BLaER1 treated with 17β-estradiol and CSF1 and Interleukin-3, amounts not matched to agents 10 nM and 100 nM (cell line): ENCODE measurements around the gene RGS5.

Source experiments
- H3K27ac ChIP-seq, 11 experiments: shearing (Covaris generic); formaldehyde crosslinking; 2 replicates each; pipeline ENCODE4 v1.8.1; 2022
- H3K27me3 ChIP-seq, 11 experiments: shearing (Covaris generic); formaldehyde crosslinking; 2 replicates each; pipeline ENCODE4 v1.8.1; 2022
- H3K36me3 ChIP-seq, 11 experiments: shearing (Covaris generic); formaldehyde crosslinking; 2 replicates each; pipeline ENCODE4 v1.8.1; 2022
- H3K4me1 ChIP-seq, 10 experiments: shearing (Covaris generic); formaldehyde crosslinking; 2 replicates each; pipeline ENCODE4 v1.8.1; 2022
- H3K4me2 ChIP-seq, 11 experiments: shearing (Covaris generic); formaldehyde crosslinking; 2 replicates each; pipeline ENCODE4 v1.8.1; 2022
- H3K4me3 ChIP-seq, 10 experiments: shearing (Covaris generic); formaldehyde crosslinking; 2 replicates each; pipeline ENCODE4 v1.8.1; 2022
- H3K9ac ChIP-seq, 11 experiments: shearing (Covaris generic); formaldehyde crosslinking; 2 replicates each; pipeline ENCODE4 v1.8.1; 2022
- H3K9me3 ChIP-seq, 11 experiments: shearing (Covaris generic); formaldehyde crosslinking; replicated peaks in 1 of 11; 2 replicates each; pipeline ENCODE4 v1.8.1; 2022
- H4K20me1 ChIP-seq, 11 experiments: shearing (Covaris generic); formaldehyde crosslinking; 2 replicates each; pipeline ENCODE4 v1.8.1; 2022
- Cebpa-rat ChIP-seq, 11 experiments: shearing (Covaris generic); IDR thresholded peaks; 2 replicates each; pipeline ENCODE4 v1.8.1; 2022

The RGS5 gene

DNA sequence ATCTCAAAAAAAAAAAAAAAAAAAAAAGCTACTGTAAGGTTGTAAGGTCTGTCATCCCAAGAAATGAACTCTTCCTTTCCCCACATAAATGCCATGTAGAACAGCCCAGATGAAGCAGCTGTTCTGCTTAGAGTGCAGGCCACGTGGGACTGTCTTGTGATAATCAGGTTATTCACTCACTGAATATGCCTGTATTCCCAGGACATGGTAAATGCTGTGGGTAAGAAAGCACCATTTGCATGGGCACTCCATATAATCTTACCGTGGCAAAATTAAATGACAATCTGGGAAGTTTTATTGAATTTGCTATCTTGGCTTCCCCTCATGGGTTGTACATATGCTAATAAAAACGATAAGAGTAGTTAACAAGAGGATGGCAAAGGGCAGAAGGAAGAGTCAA is 13.8 kb downstream of the RGS5 start:
- Histone ChIP-seq H3K9ac (no peak overlapping the region), H3K4me3 (no peak overlapping the region), H3K27me3 (no peaks in the 10 kb centered on the region), H3K4me2 (no peak overlapping the region), H3K27ac (no peak overlapping the region), H3K4me1 (no peaks in the 10 kb centered on the region), H3K9me3 (no peaks in the 10 kb centered on the region), H4K20me1 (no peaks in the 10 kb centered on the region), H3K36me3 (no peaks in the 10 kb centered on the region)
- TF ChIP-seq Cebpa-rat (IDR thresholded peaks at IDR 0.05) = no peak

DNA sequence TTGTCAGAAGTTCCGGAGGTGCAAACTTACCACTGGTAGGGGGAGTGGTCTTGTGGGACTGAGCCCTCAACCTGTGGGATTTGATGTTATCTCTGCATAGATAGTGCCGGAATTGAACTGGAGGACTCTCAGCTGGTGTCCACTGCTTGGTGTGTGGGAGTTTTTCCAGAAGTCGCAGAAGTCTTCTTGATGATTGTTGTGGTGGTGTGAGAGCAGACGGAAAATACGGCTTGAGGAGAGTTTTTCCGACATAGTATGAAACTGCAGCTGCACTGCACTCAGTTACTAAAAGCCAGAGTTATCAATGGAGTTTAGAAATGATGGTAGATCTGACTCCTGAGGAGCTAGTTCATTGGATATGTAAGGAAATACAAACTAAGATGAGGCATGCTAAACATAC is 14.9 kb downstream of the RGS5 start:
- H3K27ac ChIP-seq = no peak overlapping the region
- H3K36me3 ChIP-seq = no peaks in the 10 kb centered on the region
- no peaks in the 10 kb centered on the region for H3K9me3 ChIP-seq

DNA sequence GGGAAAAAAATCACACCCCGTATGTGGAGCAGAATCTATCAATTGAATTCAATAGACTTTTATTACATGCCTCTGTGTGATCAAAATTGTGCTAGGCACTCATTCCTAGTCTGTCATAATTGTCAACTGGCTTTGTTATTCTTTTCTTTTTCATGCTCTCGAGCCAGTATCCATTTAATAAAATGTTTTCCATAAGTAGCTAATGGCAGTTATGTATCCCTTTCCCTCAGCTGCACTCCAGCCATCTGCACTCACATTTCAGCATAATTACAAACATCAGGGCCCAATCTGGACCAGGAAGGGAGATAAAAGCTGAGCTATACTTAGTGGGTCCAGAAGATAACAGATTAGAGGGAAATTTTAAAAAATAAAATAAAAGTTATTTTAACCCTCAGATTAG is 15.9 kb downstream of the RGS5 start:
- Histone ChIP-seq H3K27ac (no peak overlapping the region), H3K9me3 (no peaks in the 10 kb centered on the region), H3K4me3 (no peak overlapping the region), H3K36me3 (no peaks in the 10 kb centered on the region), H3K27me3 (no peaks in the 10 kb centered on the region), H3K4me2 (no peak overlapping the region), H3K4me1 (no peaks in the 10 kb centered on the region), H4K20me1 (no peaks in the 10 kb centered on the region), H3K9ac (no peak overlapping the region)
- TF ChIP-seq Cebpa-rat (IDR thresholded peaks at IDR 0.05) = no peak

More for the DNA sequence above, 14.9 kb downstream of the RGS5 start:
- no peak overlapping the region for H3K4me3 ChIP-seq
- H4K20me1 ChIP-seq = no peaks in the 10 kb centered on the region
- no peak overlapping the region for H3K4me2 ChIP-seq
- H3K27me3 ChIP-seq = no peaks in the 10 kb centered on the region
- no peak for TF ChIP-seq Cebpa-rat (IDR thresholded peaks at IDR 0.05)
- H3K9ac ChIP-seq = no peak overlapping the region
- no peaks in the 10 kb centered on the region for H3K4me1 ChIP-seq

DNA sequence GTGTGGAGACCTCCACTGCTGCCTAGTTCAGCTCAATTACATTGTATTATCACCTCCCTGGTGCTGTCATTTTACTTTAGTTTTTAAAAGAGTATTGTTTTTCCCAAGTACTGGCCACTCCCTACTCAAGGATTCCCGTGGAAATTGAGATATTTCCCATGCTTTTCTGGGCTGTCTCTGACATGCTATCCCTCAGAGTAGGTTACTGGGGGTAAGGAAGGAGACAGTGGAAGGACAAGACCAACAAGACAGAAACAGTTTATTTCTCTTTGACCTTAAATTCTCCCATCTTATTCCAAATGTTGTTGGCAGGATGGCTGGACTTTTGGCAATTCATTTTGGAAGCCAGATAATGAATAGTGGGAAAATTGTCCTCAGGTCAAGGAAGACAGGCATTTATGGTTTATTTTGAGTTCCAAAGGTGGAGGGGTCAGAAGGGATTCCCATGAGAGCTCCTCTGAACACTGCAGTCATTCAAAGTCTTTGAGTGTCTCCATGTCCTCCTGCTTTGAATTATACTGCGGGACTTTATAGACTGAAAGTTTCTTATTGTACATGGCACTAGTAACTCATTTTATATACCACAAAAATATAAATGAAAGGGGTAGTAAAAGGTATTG is 20.3 kb downstream of the RGS5 start:
- Histone ChIP-seq H3K4me1 (no peaks in the 10 kb centered on the region), H3K36me3 (no peaks in the 10 kb centered on the region), H3K4me3 (no peak overlapping the region), H3K4me2 (no peak overlapping the region), H3K9ac (no peak overlapping the region), H3K27me3 (no peaks in the 10 kb centered on the region), H3K9me3 (no peaks in the 10 kb centered on the region), H4K20me1 (no peaks in the 10 kb centered on the region), H3K27ac (no peak overlapping the region)
- no peak for TF ChIP-seq Cebpa-rat (IDR thresholded peaks at IDR 0.05)

DNA sequence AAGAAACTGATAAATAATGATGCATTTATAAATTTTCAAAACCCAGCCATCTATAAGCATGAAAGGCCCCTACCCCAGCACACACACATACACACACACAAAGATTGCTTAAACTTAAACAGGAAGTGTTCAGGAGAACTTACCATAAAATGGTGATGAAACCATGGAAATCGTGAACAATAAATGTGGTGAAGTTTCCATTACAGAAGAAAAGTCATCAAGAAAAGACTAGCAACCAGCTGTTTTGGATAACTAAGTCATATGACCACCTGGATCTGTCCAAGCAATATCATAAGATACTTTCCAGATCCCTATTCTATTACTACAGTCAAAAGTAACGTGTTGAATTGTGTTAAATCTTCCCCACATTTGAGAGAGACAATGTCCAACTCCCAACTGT is 24.1 kb downstream of the RGS5 start:
- no peaks in the 10 kb centered on the region for H4K20me1 ChIP-seq
- TF ChIP-seq Cebpa-rat (IDR thresholded peaks at IDR 0.05) = no peak
- no peak overlapping the region for H3K4me3 ChIP-seq
- H3K4me2 ChIP-seq = no peak overlapping the region
- H3K36me3 ChIP-seq = no peaks in the 10 kb centered on the region
- H3K9ac ChIP-seq = no peak overlapping the region
- no peak overlapping the region for H3K27ac ChIP-seq
- H3K4me1 ChIP-seq = no peaks in the 10 kb centered on the region
- H3K9me3 ChIP-seq = no peaks in the 10 kb centered on the region
- no peaks in the 10 kb centered on the region for H3K27me3 ChIP-seq

DNA sequence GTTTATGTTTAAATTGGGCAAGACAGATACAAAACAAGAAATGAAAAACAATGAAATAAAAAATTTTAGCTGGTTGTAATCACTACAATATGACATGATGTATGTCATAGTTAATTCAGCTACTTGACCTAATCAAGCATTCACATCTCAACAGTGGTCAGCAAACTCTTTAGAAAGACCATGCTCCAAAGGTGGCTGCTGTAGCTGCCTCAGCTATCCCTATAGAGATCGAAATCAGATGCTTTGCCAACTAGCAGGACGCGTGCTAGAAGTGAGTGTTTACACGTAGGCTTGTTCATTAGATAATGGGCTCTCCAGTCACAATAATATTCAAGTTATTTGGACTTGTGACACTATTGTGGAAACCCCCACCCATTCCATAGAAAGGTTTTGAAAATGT is 25.9 kb downstream of the RGS5 start:
- H3K4me2 ChIP-seq = no peak overlapping the region
- H3K9me3 ChIP-seq = no peaks in the 10 kb centered on the region
- H3K27me3 ChIP-seq = no peaks in the 10 kb centered on the region
- TF ChIP-seq Cebpa-rat (IDR thresholded peaks at IDR 0.05) = no peak
- no peak overlapping the region for H3K9ac ChIP-seq
- H3K27ac ChIP-seq = no peak overlapping the region
- H3K4me3 ChIP-seq = no peak overlapping the region
- no peaks in the 10 kb centered on the region for H3K4me1 ChIP-seq
- H3K36me3 ChIP-seq = no peaks in the 10 kb centered on the region
- no peaks in the 10 kb centered on the region for H4K20me1 ChIP-seq

DNA sequence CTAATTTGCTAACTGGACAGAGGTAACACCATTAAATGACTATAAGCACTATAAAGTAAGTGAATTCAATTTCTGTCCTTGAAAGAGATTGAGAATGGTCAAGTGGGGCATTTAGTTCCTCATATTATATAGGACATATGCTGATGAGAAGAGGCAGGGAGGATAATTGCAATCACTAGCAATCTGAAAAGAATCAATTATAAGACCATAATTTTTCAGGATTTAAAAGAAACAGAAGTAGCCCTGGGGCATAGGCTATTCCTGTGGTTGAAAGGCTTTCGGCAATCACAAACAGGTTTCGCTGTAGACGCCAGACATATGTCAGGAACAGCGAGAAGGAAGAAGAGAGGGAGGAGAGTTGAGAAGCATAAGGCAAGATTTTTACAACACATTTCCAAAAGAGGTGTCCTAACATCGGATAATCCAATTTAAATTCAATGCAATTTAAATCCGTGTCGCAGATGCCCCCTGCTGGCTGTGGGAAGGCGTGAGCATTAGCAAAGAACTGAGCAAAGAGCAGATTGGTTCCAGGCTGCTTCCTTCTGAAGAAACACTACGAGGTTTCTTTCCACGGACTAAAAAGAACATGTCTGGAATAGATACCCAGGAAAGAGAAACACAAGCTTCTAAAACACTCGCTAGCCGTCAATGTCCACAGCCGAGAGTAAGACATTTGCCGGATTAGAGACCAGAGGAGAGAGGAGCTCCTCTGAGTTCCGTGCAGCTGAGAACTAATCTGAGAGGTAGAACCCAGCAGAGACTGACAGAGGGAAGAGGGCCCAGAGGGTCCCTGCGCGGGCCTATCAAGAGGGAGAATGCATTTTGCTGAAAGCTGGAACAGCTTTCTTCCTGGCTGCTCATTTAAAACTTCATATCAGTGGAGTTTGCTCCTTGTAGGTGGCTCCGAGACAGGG is 27.9 kb downstream of the RGS5 start:
- Histone ChIP-seq H3K9ac (0 out of 22 replicates have a peak overlapping the region, but pooled peaks of 1 of the 11 experiments have one; percentile 29), H3K4me2 (peak overlapping the region in 1 of 11 experiments; percentile 11; a peak in 1 of 22 replicates), H3K9me3 (no peaks in the 10 kb centered on the region), H4K20me1 (no peaks in the 10 kb centered on the region), H3K4me3 (no peak overlapping the region), H3K36me3 (no peaks in the 10 kb centered on the region), H3K4me1 (no peaks in the 10 kb centered on the region), H3K27me3 (no peaks in the 10 kb centered on the region), H3K27ac (no peak overlapping the region)
- no peak for TF ChIP-seq Cebpa-rat (IDR thresholded peaks at IDR 0.05)

DNA sequence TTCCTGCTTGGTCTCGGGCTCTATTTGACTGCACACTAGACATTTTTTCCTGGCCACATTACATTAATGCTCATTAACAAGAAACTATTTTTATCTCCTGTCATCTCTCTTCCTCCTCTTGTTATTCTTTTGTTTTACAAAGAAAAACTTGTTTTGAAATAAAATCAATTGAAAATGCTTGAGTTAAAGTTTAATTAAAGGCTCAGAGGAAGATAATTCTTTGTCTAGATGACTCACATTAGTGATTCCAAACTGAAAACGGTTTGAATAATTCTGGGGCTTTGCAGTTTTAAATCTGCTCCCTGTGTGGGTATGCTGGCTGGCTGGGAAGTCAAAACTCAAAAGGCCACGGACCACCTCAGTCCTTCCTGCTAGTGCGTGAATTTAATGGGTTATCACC is 29.6 kb downstream of the RGS5 start:
- H3K4me2 ChIP-seq = no peak overlapping the region
- no peaks in the 10 kb centered on the region for H3K4me1 ChIP-seq
- no peaks in the 10 kb centered on the region for H3K27me3 ChIP-seq
- no peaks in the 10 kb centered on the region for H3K9me3 ChIP-seq
- no peak overlapping the region for H3K27ac ChIP-seq
- H3K9ac ChIP-seq = no peak overlapping the region
- no peaks in the 10 kb centered on the region for H3K36me3 ChIP-seq
- no peak overlapping the region for H3K4me3 ChIP-seq
- H4K20me1 ChIP-seq = no peaks in the 10 kb centered on the region
- no peak for TF ChIP-seq Cebpa-rat (IDR thresholded peaks at IDR 0.05)

DNA sequence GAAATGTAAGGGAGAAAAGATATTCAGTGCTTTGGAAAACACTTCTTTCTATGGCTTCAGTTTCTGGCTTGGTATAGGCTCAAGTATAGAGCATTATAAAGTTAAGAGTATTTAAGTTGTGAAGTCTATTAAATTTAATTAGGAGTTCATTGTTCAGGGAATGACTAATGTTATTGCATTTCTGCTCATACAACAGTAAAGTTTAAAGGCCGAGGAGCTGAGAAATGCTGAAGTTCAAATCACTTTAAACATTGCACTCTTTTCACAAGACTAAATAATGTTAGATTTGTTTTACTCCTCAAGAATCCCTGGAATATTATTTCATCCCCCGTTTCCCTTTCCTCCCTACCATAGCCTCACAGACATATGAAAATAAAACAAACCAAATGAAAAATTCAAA is 30.1 kb downstream of the RGS5 start:
- Histone ChIP-seq H3K27me3 (no peaks in the 10 kb centered on the region), H3K4me2 (no peak overlapping the region)
- TF ChIP-seq Cebpa-rat (IDR thresholded peaks at IDR 0.05) = no peak

DNA sequence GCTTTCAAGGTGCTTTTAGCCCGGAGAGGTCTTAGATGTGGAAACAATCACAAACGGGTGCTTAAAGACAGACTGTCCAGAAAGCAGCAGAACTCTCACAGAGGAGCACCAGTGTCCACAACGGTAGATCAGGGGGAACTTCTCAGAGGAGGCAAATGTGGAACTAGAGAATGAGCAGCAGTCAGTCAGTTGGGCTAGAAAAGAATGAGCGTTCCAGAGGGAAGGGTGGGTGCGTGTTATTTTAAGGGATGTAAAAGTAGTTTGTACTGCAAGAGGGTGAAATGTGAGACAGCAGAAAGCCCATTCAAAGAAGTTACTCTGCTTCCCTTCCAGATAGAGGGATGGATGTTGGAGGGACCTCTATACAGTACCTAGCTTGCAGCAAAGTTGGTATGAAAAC is 30.9 kb downstream of the RGS5 start:
- H3K4me1 ChIP-seq = peaks cover 0 to 5% (median 0%) of the 10 kb centered on the region in 10 experiments; a peak in 4 of 20 replicates
- TF ChIP-seq Cebpa-rat (IDR thresholded peaks at IDR 0.05) = no peak

More for the DNA sequence above, 30.1 kb downstream of the RGS5 start:
- no peaks in the 10 kb centered on the region for H4K20me1 ChIP-seq
- H3K36me3 ChIP-seq = no peaks in the 10 kb centered on the region
- no peaks in the 10 kb centered on the region for H3K4me1 ChIP-seq
- H3K9ac ChIP-seq = no peak overlapping the region
- H3K9me3 ChIP-seq = no peaks in the 10 kb centered on the region
- H3K4me3 ChIP-seq = no peak overlapping the region
- no peak overlapping the region for H3K27ac ChIP-seq

More for the DNA sequence above, 30.9 kb downstream of the RGS5 start:
- no peak overlapping the region for H3K4me3 ChIP-seq
- H4K20me1 ChIP-seq = no peaks in the 10 kb centered on the region
- H3K9me3 ChIP-seq = no peaks in the 10 kb centered on the region
- no peaks in the 10 kb centered on the region for H3K27me3 ChIP-seq
- no peak overlapping the region for H3K4me2 ChIP-seq
- no peak overlapping the region for H3K9ac ChIP-seq
- H3K27ac ChIP-seq = no peak overlapping the region
- no peaks in the 10 kb centered on the region for H3K36me3 ChIP-seq
